IMR-90 (cell line): ENCODE data around the gene XDH. TPM values are rescaled to one million over a fixed set of nuclear protein-coding genes. Genes with fewer than 3 reads are reported as not detected.

Experiments
- ATAC-seq: fragments of 200-7000 bp; cut with Tn5 transposase; 2 replicates; pipeline ENCODE4 v1.9.1; 2020; ENCODE audit warnings: low read depth, mild to moderate bottlenecking, moderate library complexity
- BruUV-seq: library from RNA; stranded (reverse); fragments of 400-500 nt; replicated peaks from 2 replicates; lab custom pipeline; 2021; lab: Mats Ljungman, UMichigan
- CTCF ChIA-PET: fragments of 300-600 bp; formaldehyde crosslinking; extraction: SDS; loops from one replicate; lab custom pipeline; 2021; ENCODE audit warnings: antibody characterized with exemption; lab: Yijun Ruan, JAX
- POLR2A ChIA-PET: fragments of 300-600 bp; sonication (Branson Sonifier 250); formaldehyde crosslinking; loops from one replicate; lab custom pipeline; 2022; ENCODE audit warnings: antibody characterized with exemption; ENCODE audit not compliant: unreplicated experiment; lab: Charles Lee
- DNase-seq: peaks from one replicate; pipeline ENCODE4 v3.0.0; 2013
- H2AFZ ChIP-seq: replicated peaks from 2 replicates; pipeline ENCODE3; 2013; ENCODE audit warnings: low read length, mild to moderate bottlenecking; ENCODE audit not compliant: poor library complexity
- H2AK5ac ChIP-seq: 2 replicates; pipeline ENCODE4 v1.6.1; 2013; ENCODE audit warnings: low read depth, low read length, inconsistent platforms
- H2AK9ac ChIP-seq: replicated peaks from 2 replicates; pipeline ENCODE3; 2013; ENCODE audit warnings: mild to moderate bottlenecking, low read depth, low read length, moderate library complexity; ENCODE audit not compliant: poor library complexity
- H2BK120ac ChIP-seq: 2 replicates; pipeline ENCODE4 v1.6.1; 2013; ENCODE audit warnings: low read depth, low read length, inconsistent platforms
- H2BK15ac ChIP-seq: 3 replicates; pipeline ENCODE4 v1.6.1; 2013; ENCODE audit warnings: low read depth, low read length, inconsistent platforms
- H2BK20ac ChIP-seq: 2 replicates; pipeline ENCODE4 v1.6.1; 2013; ENCODE audit warnings: low read depth, mild to moderate bottlenecking, inconsistent platforms, low read length, moderate library complexity
- H2BK5ac ChIP-seq: 2 replicates; pipeline ENCODE4 v1.6.1; 2013; ENCODE audit warnings: mild to moderate bottlenecking, low read depth, low read length, inconsistent platforms; ENCODE audit not compliant: poor library complexity, severe bottlenecking
- H3K14ac ChIP-seq: replicated peaks from 2 replicates; pipeline ENCODE4 v1.6.1; 2013; ENCODE audit warnings: low read depth, low read length, inconsistent platforms
- H3K18ac ChIP-seq: 2 replicates; pipeline ENCODE4 v1.6.1; 2013; ENCODE audit warnings: low read depth, low read length, control low read depth
- H3K23ac ChIP-seq: 2 replicates; pipeline ENCODE4 v1.6.1; 2013; ENCODE audit warnings: low read depth, low read length, inconsistent platforms
- H3K27ac ChIP-seq: 2 replicates; pipeline ENCODE4 v1.5.1; 2013; ENCODE audit warnings: mild to moderate bottlenecking, control low read depth, low read length; ENCODE audit not compliant: insufficient read depth
- H3K27me3 ChIP-seq: 2 replicates; pipeline ENCODE4 v1.6.1; 2013; ENCODE audit warnings: low read length; ENCODE audit not compliant: control insufficient read depth, insufficient read depth
- H3K36me3 ChIP-seq: 2 replicates; pipeline ENCODE4 v1.6.1; 2013; ENCODE audit warnings: low read length, mixed read lengths; ENCODE audit not compliant: control insufficient read depth, insufficient read depth
- H3K4ac ChIP-seq: 2 replicates; pipeline ENCODE4 v1.6.1; 2013; ENCODE audit warnings: low read depth, low read length, inconsistent platforms
- H3K4me1 ChIP-seq: 2 replicates; pipeline ENCODE4 v1.6.1; 2013; ENCODE audit warnings: low read length, mixed read lengths; ENCODE audit not compliant: control insufficient read depth, insufficient read depth
- H3K4me2 ChIP-seq: 2 replicates; pipeline ENCODE4 v1.6.1; 2013; ENCODE audit warnings: low read depth, mild to moderate bottlenecking, control low read depth, low read length, moderate library complexity
- H3K4me3 ChIP-seq: 2 replicates; pipeline ENCODE4 v1.5.1; 2013; ENCODE audit warnings: low read depth, mild to moderate bottlenecking, control low read depth, low read length, moderate library complexity; ENCODE audit not compliant: insufficient read depth
- H3K56ac ChIP-seq: 2 replicates; pipeline ENCODE4 v1.6.1; 2013; ENCODE audit warnings: low read length, inconsistent platforms; ENCODE audit not compliant: insufficient read depth; ENCODE audit errors: extremely low read depth
- H3K79me1 ChIP-seq, 2 experiments: 2 replicates each; pipeline ENCODE4 v1.6.1; 2013; ENCODE audit warnings: low read length in 2 of 2, inconsistent platforms in 1 of 2, low read depth in 1 of 2
- H3K9ac ChIP-seq: 2 replicates; pipeline ENCODE4 v1.6.1; 2013; ENCODE audit warnings: low read depth, low read length, control low read depth
- H3K9me1 ChIP-seq: 2 replicates; pipeline ENCODE4 v1.6.1; 2013; ENCODE audit warnings: low read length, inconsistent platforms; ENCODE audit not compliant: insufficient read depth
- H3K9me3 ChIP-seq: 2 replicates; pipeline ENCODE4 v1.6.1; 2013; ENCODE audit warnings: low read length; ENCODE audit not compliant: control insufficient read depth, insufficient read depth
- H4K20me1 ChIP-seq: 2 replicates; pipeline ENCODE4 v1.6.1; 2013; ENCODE audit warnings: low read length, inconsistent platforms; ENCODE audit not compliant: insufficient read depth
- H4K5ac ChIP-seq: 2 replicates; pipeline ENCODE4 v1.6.1; 2013; ENCODE audit warnings: mild to moderate bottlenecking, low read depth, low read length, control low read depth
- H4K8ac ChIP-seq, 2 experiments: 2 replicates each; pipeline ENCODE4 v1.6.1; 2013; ENCODE audit warnings: low read depth in 2 of 2, low read length in 2 of 2, control low read depth in 1 of 2, inconsistent platforms in 1 of 2
- H4K91ac ChIP-seq: 2 replicates; pipeline ENCODE4 v1.6.1; 2013; ENCODE audit warnings: low read depth, low read length, inconsistent platforms; ENCODE audit not compliant: insufficient read depth
- BHLHE40 ChIP-seq: fragments of 150-350 bp; IDR thresholded peaks from 2 replicates; pipeline ENCODE4 v1.6.1; 2016; ENCODE audit warnings: mild to moderate bottlenecking, low read depth, low read length
- CEBPB ChIP-seq: IDR thresholded peaks from 2 replicates; pipeline ENCODE4 v1.6.1; 2012; ENCODE audit warnings: low read depth, low read length, improper control_type of control experiment
- CHD1 ChIP-seq: IDR thresholded peaks from 2 replicates; pipeline ENCODE4 v1.6.1; 2012; ENCODE audit warnings: low read depth, low read length, improper control_type of control experiment
- CTCF ChIP-seq: conservative IDR thresholded peaks from 2 replicates; pipeline ENCODE4 v1.5.1; 2012; ENCODE audit warnings: mild to moderate bottlenecking, low read depth, low read length, improper control_type of control experiment
- ELK1 ChIP-seq: fragments of 150-350 bp; IDR thresholded peaks from 2 replicates; pipeline ENCODE4 v1.6.1; 2016; ENCODE audit warnings: low read depth, mild to moderate bottlenecking, low read length, moderate library complexity, borderline replicate concordance
- FOS ChIP-seq: fragments of 150-350 bp; IDR thresholded peaks from 2 replicates; pipeline ENCODE4 v1.6.1; 2016; ENCODE audit warnings: low read depth, low read length
- MAFK ChIP-seq: IDR thresholded peaks from 2 replicates; pipeline ENCODE4 v1.6.1; 2012; ENCODE audit warnings: low read depth, low read length, improper control_type of control experiment
- MAZ ChIP-seq: IDR thresholded peaks from 2 replicates; pipeline ENCODE4 v1.6.1; 2012; ENCODE audit warnings: low read depth, mild to moderate bottlenecking, low read length, improper control_type of control experiment, moderate library complexity, borderline replicate concordance
- MXI1 ChIP-seq: IDR thresholded peaks from 2 replicates; pipeline ENCODE4 v1.6.1; 2012; ENCODE audit warnings: low read depth, mild to moderate bottlenecking, low read length, moderate library complexity, borderline replicate concordance
- POLR2A ChIP-seq: IDR thresholded peaks from 2 replicates; pipeline ENCODE4 v1.6.1; 2012; ENCODE audit warnings: mild to moderate bottlenecking, low read depth, low read length
- RAD21 ChIP-seq: IDR thresholded peaks from 2 replicates; pipeline ENCODE4 v1.6.1; 2012; ENCODE audit warnings: low read length, improper control_type of control experiment
- RCOR1 ChIP-seq: IDR thresholded peaks from 2 replicates; pipeline ENCODE4 v1.6.1; 2012; ENCODE audit warnings: mild to moderate bottlenecking, low read length, improper control_type of control experiment; ENCODE audit not compliant: insufficient replicate concordance
- SMC3 ChIP-seq: fragments of 150-350 bp; IDR thresholded peaks from 2 replicates; pipeline ENCODE4 v1.6.1; 2016; ENCODE audit warnings: low read depth, mild to moderate bottlenecking, antibody characterized with exemption, low read length, moderate library complexity
- WGBS, 2 experiments: methylation state at CpG; one replicate each; pipeline versions ENCODE4 v1.1.5 to v1.1.7; 2013; ENCODE audit warnings: missing lambda C conversion rate in 2 of 2; ENCODE audit not compliant: insufficient read length in 1 of 2; ENCODE audit errors: extremely low coverage in 2 of 2; 5-methylcytosine and 5-hydroxymethylcytosine counted together
- dilution Hi-C: fragments of 300-500 bp; cut with HindIII; formaldehyde crosslinking; loops from one replicate; pipeline ENCODE4 v1.14.3; 2018; ENCODE audit warnings: low sequenced_read_pairs; ENCODE audit not compliant: unreplicated experiment
- in situ Hi-C: fragments of 300-500 bp; cut with MboI; formaldehyde crosslinking; loops from 3 replicates; pipeline ENCODE4 v1.14.3; 2019; ENCODE audit warnings: low sequenced_read_pairs, inconsistent platforms, mixed read lengths
- intact Hi-C: fragments of 100-400 bp; cut with micrococcal nuclease; formaldehyde crosslinking; loops from 2 replicates; pipeline ENCODE4 v1.10.0; 2022
- polyA plus RNA-seq, 3 experiments: library from polyadenylated mRNA; depleted of rRNA; stranded (reverse); fragments of >200 nt; gene quantifications; 2 replicates each; pipeline ENCODE4 v1.2.3, GENCODE V29; 2012; ENCODE audit warnings: low replicate concordance in 1 of 3
- total RNA-seq: library from RNA; depleted of rRNA; stranded (reverse); fragments of >200 nt; gene quantifications from 2 replicates; pipeline ENCODE4 v1.2.3, GENCODE V29; 2012
- TF ChIP-seq, protein P1 (sequence below): fragments of 150-350 bp; IDR thresholded peaks from 2 replicates; pipeline ENCODE4 v1.6.1; 2017; ENCODE audit warnings: mild to moderate bottlenecking, antibody characterized with exemption, low read length, low read depth

XDH gene
- total and polyA plus RNA-seq, 2 of the 4 experiments (the other 2 are of a cell fraction) = 0.46 to 1.1 TPM

GRCh38 chr2:31333046-31333445 lies 81.5 kb downstream of the XDH start:
- H3K9me1 ChIP-seq = peaks cover 6% of the 10 kb centered on the region; the same call in 1 of the 2 replicates
- intact Hi-C loops (loop anchor here (1.0 to 10.0 kb wide), 8 partner anchors 99 to 1168 kb away; partner anchors contain the start of genes EHD3 and GALNT14), in situ Hi-C loops (loop anchor here (5.0 to 25.0 kb wide), 3 partner anchors 468 to 1171 kb away; no protein-coding TSS in a partner anchor), dilution Hi-C loops (no loop called here)
- H3K4me3 ChIP-seq = no peak overlapping the region
- H3K18ac ChIP-seq = no peak overlapping the region
- H2AK5ac ChIP-seq = peak overlapping the region; percentile 16; the same call in 1 of the 2 replicates
- no peak overlapping the region for H2AFZ ChIP-seq
- no peak overlapping the region for H2BK15ac ChIP-seq
- H2BK20ac ChIP-seq = no peak overlapping the region
- H3K4me1 ChIP-seq = peaks cover 15% of the 10 kb centered on the region
- H2AK9ac ChIP-seq = no peak overlapping the region
- H3K9ac ChIP-seq = no peak overlapping the region
- H3K9me3 ChIP-seq = no peaks in the 10 kb centered on the region
- TF ChIP-seq RAD21 (no peak), BHLHE40 (no peak), RCOR1 (no peak), ELK1 (no peak), CHD1 (no peak), CTCF (no peak), MAFK (no peak), FOS (no peak), MAZ (no peak), POLR2A (no peak), MXI1 (no peak), SMC3 (no peak), CEBPB (no peak)
- TF ChIP-seq, protein P1, sequence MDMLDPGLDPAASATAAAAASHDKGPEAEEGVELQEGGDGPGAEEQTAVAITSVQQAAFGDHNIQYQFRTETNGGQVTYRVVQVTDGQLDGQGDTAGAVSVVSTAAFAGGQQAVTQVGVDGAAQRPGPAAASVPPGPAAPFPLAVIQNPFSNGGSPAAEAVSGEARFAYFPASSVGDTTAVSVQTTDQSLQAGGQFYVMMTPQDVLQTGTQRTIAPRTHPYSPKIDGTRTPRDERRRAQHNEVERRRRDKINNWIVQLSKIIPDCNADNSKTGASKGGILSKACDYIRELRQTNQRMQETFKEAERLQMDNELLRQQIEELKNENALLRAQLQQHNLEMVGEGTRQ = no peak
- CTCF ChIA-PET = interaction anchor here (0.5 to 2.2 kb wide), 16 partner anchors 10 to 621 kb away, joined by 3 to 13 read pairs (median 4); partner anchors contain the start of gene EHD3
- DNase-seq = no peak
- H3K4me2 ChIP-seq = no peak overlapping the region
- ATAC-seq = no peak
- H2BK5ac ChIP-seq = no peak overlapping the region
- H4K20me1 ChIP-seq = no peaks in the 10 kb centered on the region; the same call in 1 of the 2 replicates
- H3K56ac ChIP-seq = no peak overlapping the region
- no peak overlapping the region for H3K14ac ChIP-seq
- no CpG with 5 or more reads among the region's 5 CpGs for WGBS, 2 experiments
- POLR2A ChIA-PET = no interaction called here
- 0 out of 2 replicates have a peak, but pooled peaks cover 2% of the 10 kb centered on the region for H3K27me3 ChIP-seq
- no peaks in the 10 kb centered on the region for H3K36me3 ChIP-seq
- no peak overlapping the region for H2BK120ac ChIP-seq
- no peak overlapping the region for H3K23ac ChIP-seq
- H4K91ac ChIP-seq = no peak overlapping the region
- no peak overlapping the region for H4K5ac ChIP-seq
- H4K8ac ChIP-seq = no peak overlapping the region
- no peak overlapping the region; the same call in 1 of the 2 replicates for H3K4ac ChIP-seq
- H3K79me1 ChIP-seq = 0 out of 4 replicates have a peak, but pooled peaks cover 0 to 4% of the 10 kb centered on the region in 2 experiments
- no TSS peak for BruUV-seq
- H3K27ac ChIP-seq = no peak overlapping the region
